ENCODE measurements around the gene EVI2B. TPM values are rescaled to one million over a fixed set of nuclear protein-coding genes. Genes with fewer than 3 reads are reported as not detected.

EVI2B gene
- total RNA-seq, 1 experiment from 2014 or later = 0.20 TPM

GRCh38 chr17:31254654-31255053, 59.2 kb downstream of the EVI2B start:
- intact Hi-C loops (cut with micrococcal nuclease) = no loop called here
- no peaks in the 10 kb centered on the region for H3K9me3 ChIP-seq (ENCODE audit: control insufficient read depth in 1 of 2, insufficient read depth in 1 of 2, low read depth in 1 of 2, low read length in 2 of 2)
- no peak overlapping the region for H3K9ac ChIP-seq (ENCODE audit: low read length)
- RAD21 ChIA-PET (ENCODE audit: low non-redundant PET in 1 of 2, low total read pairs in 2 of 2, uncharacterized antibody in 2 of 2, unreplicated experiment in 2 of 2) = no interaction called here
- CTCF ChIA-PET = no interaction called here
- peaks cover 0 to 6% of the 10 kb centered on the region in 2 experiments; a peak in 3 of 4 replicates for H3K36me3 ChIP-seq (ENCODE audit: control insufficient read depth in 1 of 2, insufficient read depth in 2 of 2, low read length in 2 of 2)
- ATAC-seq (no peak), DNase-seq (ENCODE audit: low read depth, low spot score) (no peak)
- no peaks in the 10 kb centered on the region for H4K20me1 ChIP-seq (ENCODE audit: insufficient read depth)
- no peaks in the 10 kb centered on the region for H3K27me3 ChIP-seq (ENCODE audit: insufficient read depth, low read length)
- BruUV-seq (replicated peaks) = no TSS peak
- no peak overlapping the region for H3K4me3 ChIP-seq (replicated peaks in 1 of 2; ENCODE audit: low read depth in 1 of 2, low read length in 2 of 2)
- no peaks in the 10 kb centered on the region for H3K79me2 ChIP-seq (ENCODE audit: insufficient read depth, low read length)
- no peak overlapping the region for H2AFZ ChIP-seq (ENCODE audit: low read depth, low read length, poor library complexity, severe bottlenecking)
- H3K4me2 ChIP-seq (ENCODE audit: low read length) = no peak overlapping the region
- POLR2A ChIA-PET = no interaction called here
- H3K4me1 ChIP-seq (ENCODE audit: control insufficient read depth in 1 of 2, insufficient read depth in 2 of 2, low read length in 2 of 2) = no peaks in the 10 kb centered on the region
- TF ChIP-seq EZH2phosphoT487 (IDR thresholded peaks at IDR 0.05; ENCODE audit: borderline replicate concordance) (no peak), CTCF (IDR thresholded peaks at IDR 0.05 in 2 of 3, conservative IDR thresholded peaks at IDR 0.05 in 1 of 3; ENCODE audit: borderline replicate concordance in 1 of 3, insufficient read depth in 1 of 3, low read depth in 2 of 3, low read length in 2 of 3) (no peak), TCF7L2 (IDR thresholded peaks at IDR 0.05; ENCODE audit: borderline replicate concordance, extremely low read depth, insufficient read depth, insufficient read length) (no peak), EZH2 (IDR thresholded peaks at IDR 0.05) (no peak), POLR2AphosphoS5 (IDR thresholded peaks at IDR 0.05; ENCODE audit: low read depth, low read length) (no peak), SIN3A (IDR thresholded peaks at IDR 0.05; ENCODE audit: low read depth) (no peak), CBX3 (IDR thresholded peaks at IDR 0.05; ENCODE audit: low read depth) (no peak), RAD21 (IDR thresholded peaks at IDR 0.05; ENCODE audit: low read depth) (no peak), MAX (IDR thresholded peaks at IDR 0.05) (no peak), ZFX (IDR thresholded peaks at IDR 0.05) (no peak)
- TF ChIP-seq, protein P1, sequence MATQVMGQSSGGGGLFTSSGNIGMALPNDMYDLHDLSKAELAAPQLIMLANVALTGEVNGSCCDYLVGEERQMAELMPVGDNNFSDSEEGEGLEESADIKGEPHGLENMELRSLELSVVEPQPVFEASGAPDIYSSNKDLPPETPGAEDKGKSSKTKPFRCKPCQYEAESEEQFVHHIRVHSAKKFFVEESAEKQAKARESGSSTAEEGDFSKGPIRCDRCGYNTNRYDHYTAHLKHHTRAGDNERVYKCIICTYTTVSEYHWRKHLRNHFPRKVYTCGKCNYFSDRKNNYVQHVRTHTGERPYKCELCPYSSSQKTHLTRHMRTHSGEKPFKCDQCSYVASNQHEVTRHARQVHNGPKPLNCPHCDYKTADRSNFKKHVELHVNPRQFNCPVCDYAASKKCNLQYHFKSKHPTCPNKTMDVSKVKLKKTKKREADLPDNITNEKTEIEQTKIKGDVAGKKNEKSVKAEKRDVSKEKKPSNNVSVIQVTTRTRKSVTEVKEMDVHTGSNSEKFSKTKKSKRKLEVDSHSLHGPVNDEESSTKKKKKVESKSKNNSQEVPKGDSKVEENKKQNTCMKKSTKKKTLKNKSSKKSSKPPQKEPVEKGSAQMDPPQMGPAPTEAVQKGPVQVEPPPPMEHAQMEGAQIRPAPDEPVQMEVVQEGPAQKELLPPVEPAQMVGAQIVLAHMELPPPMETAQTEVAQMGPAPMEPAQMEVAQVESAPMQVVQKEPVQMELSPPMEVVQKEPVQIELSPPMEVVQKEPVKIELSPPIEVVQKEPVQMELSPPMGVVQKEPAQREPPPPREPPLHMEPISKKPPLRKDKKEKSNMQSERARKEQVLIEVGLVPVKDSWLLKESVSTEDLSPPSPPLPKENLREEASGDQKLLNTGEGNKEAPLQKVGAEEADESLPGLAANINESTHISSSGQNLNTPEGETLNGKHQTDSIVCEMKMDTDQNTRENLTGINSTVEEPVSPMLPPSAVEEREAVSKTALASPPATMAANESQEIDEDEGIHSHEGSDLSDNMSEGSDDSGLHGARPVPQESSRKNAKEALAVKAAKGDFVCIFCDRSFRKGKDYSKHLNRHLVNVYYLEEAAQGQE (IDR thresholded peaks at IDR 0.05; ENCODE audit: low read depth) = no peak
- H3K27ac ChIP-seq (ENCODE audit: low read depth, low read length) = no peak overlapping the region
- no peaks in the 10 kb centered on the region for H3K9me2 ChIP-seq (ENCODE audit: insufficient read depth)

Other genes with a start within 250 kb of the EVI2B start
- gene NF1, start 219.1 kb downstream of the EVI2B start, total RNA-seq (2021; ENCODE audit: unreplicated experiment) = 20.8 TPM
- not detected for gene OMG, start 16.8 kb downstream of the EVI2B start, total RNA-seq (2021; ENCODE audit: unreplicated experiment)
- not detected for gene EVI2A, start 7.6 kb upstream of the EVI2B start, total RNA-seq (2021; ENCODE audit: unreplicated experiment)
- 15.1 TPM for gene RAB11FIP4, start 77.6 kb upstream of the EVI2B start, total RNA-seq (2021; ENCODE audit: unreplicated experiment)